Measurements from ENCODE around the gene PTPRE.

Gene PTPRE

DNA sequence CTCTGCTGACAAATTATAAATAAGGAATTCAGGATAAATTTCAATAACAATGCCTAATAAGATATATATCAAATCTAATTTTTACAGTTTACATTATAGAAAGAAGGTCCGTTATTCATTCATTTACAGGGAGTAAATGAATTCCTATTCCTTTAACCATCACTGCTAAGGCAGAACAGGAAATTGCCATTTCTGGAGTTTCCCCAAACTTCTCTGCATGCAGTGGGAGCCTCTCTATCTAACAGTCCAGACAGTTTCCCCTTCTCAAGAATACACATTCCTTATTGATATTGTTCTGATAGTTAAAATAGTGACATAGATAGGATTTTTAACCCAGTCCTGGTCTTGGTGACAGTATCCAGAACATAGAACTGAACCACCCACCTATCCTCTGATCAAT lies 195.0 kb downstream of the PTPRE start:
- H3K27ac ChIP-seq (replicated peaks): no peak overlapping the region
- no peak for TF ChIP-seq POLR2AphosphoS5 (IDR thresholded peaks at IDR 0.05; ENCODE audit: low read depth)
- no peak for TF ChIP-seq SPI1 (IDR thresholded peaks at IDR 0.05; ENCODE audit: borderline replicate concordance, low read depth)
- TF ChIP-seq, protein P1, sequence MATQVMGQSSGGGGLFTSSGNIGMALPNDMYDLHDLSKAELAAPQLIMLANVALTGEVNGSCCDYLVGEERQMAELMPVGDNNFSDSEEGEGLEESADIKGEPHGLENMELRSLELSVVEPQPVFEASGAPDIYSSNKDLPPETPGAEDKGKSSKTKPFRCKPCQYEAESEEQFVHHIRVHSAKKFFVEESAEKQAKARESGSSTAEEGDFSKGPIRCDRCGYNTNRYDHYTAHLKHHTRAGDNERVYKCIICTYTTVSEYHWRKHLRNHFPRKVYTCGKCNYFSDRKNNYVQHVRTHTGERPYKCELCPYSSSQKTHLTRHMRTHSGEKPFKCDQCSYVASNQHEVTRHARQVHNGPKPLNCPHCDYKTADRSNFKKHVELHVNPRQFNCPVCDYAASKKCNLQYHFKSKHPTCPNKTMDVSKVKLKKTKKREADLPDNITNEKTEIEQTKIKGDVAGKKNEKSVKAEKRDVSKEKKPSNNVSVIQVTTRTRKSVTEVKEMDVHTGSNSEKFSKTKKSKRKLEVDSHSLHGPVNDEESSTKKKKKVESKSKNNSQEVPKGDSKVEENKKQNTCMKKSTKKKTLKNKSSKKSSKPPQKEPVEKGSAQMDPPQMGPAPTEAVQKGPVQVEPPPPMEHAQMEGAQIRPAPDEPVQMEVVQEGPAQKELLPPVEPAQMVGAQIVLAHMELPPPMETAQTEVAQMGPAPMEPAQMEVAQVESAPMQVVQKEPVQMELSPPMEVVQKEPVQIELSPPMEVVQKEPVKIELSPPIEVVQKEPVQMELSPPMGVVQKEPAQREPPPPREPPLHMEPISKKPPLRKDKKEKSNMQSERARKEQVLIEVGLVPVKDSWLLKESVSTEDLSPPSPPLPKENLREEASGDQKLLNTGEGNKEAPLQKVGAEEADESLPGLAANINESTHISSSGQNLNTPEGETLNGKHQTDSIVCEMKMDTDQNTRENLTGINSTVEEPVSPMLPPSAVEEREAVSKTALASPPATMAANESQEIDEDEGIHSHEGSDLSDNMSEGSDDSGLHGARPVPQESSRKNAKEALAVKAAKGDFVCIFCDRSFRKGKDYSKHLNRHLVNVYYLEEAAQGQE (IDR thresholded peaks at IDR 0.05; ENCODE audit: insufficient replicate concordance, low read depth): no peak
- TF ChIP-seq GABPA (IDR thresholded peaks at IDR 0.05; ENCODE audit: low read depth): no peak
- TF ChIP-seq, protein P2, sequence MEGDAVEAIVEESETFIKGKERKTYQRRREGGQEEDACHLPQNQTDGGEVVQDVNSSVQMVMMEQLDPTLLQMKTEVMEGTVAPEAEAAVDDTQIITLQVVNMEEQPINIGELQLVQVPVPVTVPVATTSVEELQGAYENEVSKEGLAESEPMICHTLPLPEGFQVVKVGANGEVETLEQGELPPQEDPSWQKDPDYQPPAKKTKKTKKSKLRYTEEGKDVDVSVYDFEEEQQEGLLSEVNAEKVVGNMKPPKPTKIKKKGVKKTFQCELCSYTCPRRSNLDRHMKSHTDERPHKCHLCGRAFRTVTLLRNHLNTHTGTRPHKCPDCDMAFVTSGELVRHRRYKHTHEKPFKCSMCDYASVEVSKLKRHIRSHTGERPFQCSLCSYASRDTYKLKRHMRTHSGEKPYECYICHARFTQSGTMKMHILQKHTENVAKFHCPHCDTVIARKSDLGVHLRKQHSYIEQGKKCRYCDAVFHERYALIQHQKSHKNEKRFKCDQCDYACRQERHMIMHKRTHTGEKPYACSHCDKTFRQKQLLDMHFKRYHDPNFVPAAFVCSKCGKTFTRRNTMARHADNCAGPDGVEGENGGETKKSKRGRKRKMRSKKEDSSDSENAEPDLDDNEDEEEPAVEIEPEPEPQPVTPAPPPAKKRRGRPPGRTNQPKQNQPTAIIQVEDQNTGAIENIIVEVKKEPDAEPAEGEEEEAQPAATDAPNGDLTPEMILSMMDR (IDR thresholded peaks at IDR 0.05; ENCODE audit: insufficient read depth, low read length): no peak
- H3K4me3 ChIP-seq (replicated peaks; ENCODE audit: insufficient read depth, low read length): no peak overlapping the region
- no peak for DNase-seq (ENCODE audit: low read depth in 1 of 2, low spot score in 1 of 2)
- H3K27me3 ChIP-seq (ENCODE audit: insufficient read depth, poor library complexity, severe bottlenecking): no peaks in the 10 kb centered on the region

DNA sequence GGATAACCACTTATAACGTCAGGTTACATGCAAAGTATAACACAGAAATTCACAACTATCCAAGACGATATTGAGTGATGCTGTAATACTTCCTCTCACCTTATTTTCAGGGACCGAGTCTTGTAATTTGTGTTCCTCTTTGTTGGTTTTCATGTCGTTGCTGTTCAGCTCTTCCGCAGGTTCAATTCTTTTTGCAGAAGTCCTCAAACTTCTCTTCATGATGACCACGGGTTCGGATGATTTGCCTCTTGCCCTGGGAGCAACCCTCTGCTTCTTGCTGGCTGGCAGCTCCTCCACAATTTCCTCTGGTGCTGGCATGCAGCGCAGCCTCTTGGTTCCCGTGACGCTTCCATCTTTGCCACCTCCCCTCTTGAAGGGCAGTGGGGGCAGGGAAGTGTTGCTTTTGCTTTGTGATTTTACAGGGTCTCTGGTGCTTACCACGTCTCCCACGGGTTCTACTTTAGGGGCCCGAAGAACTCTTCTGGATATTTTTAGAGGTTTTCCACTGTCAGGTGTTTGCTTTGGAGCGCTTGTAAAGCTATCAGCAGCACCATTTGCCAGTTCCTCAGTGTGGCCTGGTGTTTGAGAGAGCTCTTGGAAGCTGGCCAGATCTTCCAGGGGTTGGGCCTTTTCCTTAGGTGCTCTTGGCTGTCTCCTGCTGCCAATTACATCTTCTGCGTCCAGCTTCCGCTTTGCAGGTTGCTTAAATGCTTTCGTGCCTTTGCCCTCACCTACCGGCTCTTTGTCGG lies 195.8 kb downstream of the PTPRE start:
- Histone ChIP-seq H3K27ac (replicated peaks) (no peak overlapping the region), H3K27me3 (ENCODE audit: insufficient read depth, poor library complexity, severe bottlenecking) (no peaks in the 10 kb centered on the region), H3K4me3 (replicated peaks; ENCODE audit: insufficient read depth, low read length) (no peak overlapping the region)
- peak; percentile 70; the same call in 1 of the 2 replicates for TF ChIP-seq SPI1 (IDR thresholded peaks at IDR 0.05; ENCODE audit: borderline replicate concordance, low read depth)
- no peak for TF ChIP-seq GABPA (IDR thresholded peaks at IDR 0.05; ENCODE audit: low read depth)
- TF ChIP-seq, protein P1 (IDR thresholded peaks at IDR 0.05; ENCODE audit: insufficient replicate concordance, low read depth): no peak
- TF ChIP-seq, protein P2 (IDR thresholded peaks at IDR 0.05; ENCODE audit: insufficient read depth, low read length): no peak
- TF ChIP-seq POLR2AphosphoS5 (IDR thresholded peaks at IDR 0.05; ENCODE audit: low read depth): no peak
- DNase-seq (ENCODE audit: low read depth in 1 of 2, low spot score in 1 of 2): peak in 1 of 2 experiments; percentile 59

DNA sequence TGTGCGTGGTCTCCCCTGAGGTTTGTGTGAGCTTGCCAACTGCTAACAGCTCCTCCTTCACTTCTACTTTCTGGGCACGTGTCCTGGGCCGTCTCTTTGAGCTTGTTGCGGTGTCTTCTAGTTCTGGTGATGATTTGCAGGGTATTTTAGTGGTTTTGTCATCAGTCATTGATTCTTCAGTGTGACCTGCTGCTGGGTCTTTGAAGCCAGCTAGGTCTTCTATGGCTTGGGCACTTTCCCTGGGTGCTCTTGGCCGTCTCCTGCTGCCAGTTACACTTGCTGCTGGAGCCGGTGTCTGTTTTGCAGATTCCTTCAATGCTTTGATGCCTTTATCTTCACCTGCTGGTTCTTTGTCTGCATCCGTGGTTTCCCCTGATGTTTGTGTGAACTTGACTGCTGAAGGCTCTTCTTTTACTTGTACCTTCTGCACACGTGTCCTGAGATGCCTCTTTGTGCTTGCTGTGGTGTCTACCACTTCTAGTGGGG lies 196.4 kb downstream of the PTPRE start:
- no peaks in the 10 kb centered on the region for H3K27me3 ChIP-seq (ENCODE audit: insufficient read depth, poor library complexity, severe bottlenecking)
- TF ChIP-seq, protein P2 (IDR thresholded peaks at IDR 0.05; ENCODE audit: insufficient read depth, low read length): no peak
- TF ChIP-seq, protein P1 (IDR thresholded peaks at IDR 0.05; ENCODE audit: insufficient replicate concordance, low read depth): no peak
- TF ChIP-seq GABPA (IDR thresholded peaks at IDR 0.05; ENCODE audit: low read depth) (no peak), POLR2AphosphoS5 (IDR thresholded peaks at IDR 0.05; ENCODE audit: low read depth) (no peak), SPI1 (IDR thresholded peaks at IDR 0.05; ENCODE audit: borderline replicate concordance, low read depth) (no peak)
- DNase-seq (ENCODE audit: low read depth in 1 of 2, low spot score in 1 of 2): no peak
- no peak overlapping the region for H3K4me3 ChIP-seq (replicated peaks; ENCODE audit: insufficient read depth, low read length)
- H3K27ac ChIP-seq (replicated peaks): no peak overlapping the region

Measured in HL-60 (cell line).